Stimulated activated CD4-positive, alpha-beta T cell treated with anti-CD3 and anti-CD28 coated beads, Interleukin-4, amount 100 ng/mL, for 48 hours (primary cell): ENCODE data around the gene LILRB4.
"Not testable (repeated sequence)": the region's sequence is repeated elsewhere in the genome, so short reads cannot be mapped to it uniquely, and the experiment has no call there.

Experiments
- DNase-seq, 2 donors: peaks; one replicate each; pipeline ENCODE4 v3.0.0-alpha.2; 2020; ENCODE audit warnings: low read depth in 2 of 2

LILRB4 gene

DNA sequence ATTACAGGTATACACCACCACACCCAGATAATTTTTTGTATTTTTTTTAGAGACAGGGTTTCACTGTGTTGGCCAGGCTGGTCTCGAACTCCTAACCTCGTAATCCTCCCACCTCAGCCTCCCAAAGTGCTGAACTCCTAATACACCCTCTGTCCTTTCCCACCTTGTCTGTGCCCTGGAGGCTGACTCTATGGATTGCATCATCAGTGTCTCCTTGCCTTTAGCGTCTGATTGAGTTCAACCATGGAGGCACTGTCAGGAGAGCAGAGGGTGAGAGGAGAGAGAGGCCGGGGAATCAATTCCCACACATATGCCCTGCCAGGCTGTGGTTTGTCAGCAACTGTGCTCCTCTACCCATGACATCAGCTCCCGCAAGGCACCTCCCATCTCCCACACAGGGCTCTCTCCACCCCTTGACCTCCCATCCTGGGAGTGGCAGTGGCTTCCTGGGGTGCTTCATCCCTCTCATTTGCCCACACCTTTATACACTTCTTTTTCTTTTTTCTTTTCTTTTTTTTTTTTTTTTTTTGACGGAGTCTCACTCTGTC is 12.6 kb upstream of the LILRB4 start:
- no peak for DNase-seq

DNA sequence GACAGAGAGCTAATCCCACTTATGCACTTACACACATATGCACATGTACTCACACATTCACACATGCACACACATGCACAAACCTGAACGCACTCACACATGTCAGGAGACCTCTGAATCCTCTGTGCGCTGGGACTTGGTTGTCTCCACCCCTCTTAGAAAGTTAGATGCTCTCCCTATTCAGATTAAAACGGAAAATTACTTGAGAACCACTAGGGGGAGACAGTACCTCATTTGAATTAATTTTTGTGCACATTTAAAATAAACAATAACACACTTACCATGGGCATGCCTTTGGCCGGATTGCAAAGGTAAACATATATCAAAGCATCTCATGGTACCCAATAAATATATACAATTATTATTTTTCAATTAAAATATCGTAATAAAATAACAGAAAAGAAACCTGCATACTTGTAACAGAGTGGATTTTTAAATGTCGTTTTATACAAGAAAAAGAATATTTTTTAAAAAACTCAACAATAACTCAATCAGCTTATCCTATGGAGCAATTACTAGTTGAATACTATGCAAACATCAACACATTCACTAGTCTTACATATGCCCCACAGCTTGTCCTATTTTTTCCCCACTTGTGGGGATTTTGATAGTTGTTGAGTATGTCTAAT is 9.5 kb upstream of the LILRB4 start:
- no peak for DNase-seq

DNA sequence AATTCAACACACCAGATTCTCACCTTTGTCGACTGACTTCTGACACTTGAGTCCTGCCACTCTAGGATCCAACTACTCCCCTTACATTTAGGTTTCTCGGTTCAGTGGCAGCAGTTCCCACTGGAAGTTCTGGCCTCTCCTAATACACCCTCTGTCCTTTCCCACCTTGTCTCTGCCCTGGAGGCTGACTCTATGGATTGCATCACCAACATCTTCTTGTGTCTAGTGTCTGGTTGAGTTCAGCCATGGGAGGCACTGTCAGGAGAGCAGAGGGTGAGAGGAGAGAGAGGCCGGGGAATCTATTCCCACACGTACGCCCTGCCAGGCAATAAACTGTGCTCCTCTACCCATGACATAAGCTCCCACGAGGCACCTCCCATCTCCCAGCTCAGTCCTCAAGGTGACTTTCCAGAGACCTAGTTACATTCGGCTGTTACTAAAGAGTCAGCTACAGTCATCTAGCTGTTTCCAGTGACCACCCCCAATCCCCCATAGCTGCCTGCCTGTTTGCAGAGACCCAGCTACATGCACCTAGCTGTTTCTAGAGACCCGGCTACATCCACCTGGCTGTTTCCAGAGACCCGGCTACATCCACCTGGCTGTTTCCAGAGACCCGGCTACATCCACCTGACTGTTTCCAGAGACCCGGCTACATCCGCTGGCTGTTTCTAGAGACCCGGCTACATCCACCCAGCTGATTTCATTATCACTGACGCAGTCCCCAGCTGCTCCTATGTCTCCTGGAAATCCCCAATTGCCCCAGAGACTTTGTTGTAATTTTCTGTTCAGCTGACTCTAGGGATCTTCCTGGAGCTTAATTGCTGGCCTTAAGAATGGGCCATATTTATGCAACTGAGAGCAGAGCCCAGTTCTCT is 8.1 kb upstream of the LILRB4 start:
- DNase-seq, result no peak

DNA sequence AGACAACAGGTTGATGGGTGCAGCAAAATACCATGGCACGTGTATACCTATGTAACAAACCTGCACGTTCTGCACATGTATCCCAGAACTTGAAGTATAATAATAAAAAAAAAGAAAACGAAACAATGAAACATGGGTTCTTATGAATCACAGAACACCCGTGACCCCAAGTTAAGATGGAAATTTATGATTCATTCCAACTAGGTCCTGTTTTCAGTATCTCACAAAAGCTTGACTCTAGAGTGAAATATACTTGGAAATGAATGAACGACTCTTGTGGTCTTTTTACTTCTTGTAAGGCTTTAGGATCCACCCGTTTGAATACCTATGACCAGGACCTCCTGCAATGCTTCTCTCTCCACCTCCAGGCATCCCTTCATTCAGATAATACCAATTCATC is 3.5 kb upstream of the LILRB4 start:
- no peak for DNase-seq

DNA sequence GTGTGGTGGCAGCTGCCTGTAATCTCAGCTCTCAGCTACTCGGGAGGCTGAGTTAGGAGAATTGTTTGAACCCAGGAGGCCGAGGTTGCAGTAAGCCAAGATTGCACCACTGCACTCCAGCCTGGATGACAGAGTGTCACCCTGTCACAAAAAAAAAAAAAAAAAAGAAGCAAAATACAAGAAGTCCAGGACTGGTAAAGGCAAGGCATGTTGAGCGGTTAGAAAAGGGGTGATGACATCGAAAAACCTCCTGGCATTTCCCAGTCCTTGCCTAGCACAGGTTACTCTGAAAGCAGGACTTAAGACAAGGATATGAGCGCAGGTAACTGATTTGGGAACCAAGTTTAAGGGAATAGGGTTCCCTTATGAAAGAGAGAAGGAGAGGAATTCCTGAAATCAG is 2.5 kb upstream of the LILRB4 start:
- DNase-seq, result no peak

DNA sequence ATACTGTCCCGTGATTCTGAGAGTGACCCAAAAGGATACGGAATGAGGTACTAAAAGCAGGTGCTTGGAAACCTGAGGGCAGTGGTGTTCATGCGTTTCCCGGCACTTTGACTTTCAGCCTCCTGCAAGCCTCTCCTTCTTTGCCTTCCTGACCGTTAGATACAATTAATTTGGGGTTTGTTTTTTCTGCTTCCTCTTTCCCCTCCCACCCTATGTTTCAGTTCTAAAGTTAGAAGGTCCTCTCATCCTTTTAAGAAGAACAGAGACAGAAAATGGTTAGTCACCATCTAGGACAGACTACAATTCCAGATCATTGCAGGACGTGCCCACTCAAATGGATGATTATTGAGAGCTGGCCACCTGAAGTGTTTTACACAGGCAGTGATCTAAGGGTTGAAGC is 1.8 kb upstream of the LILRB4 start:
- no peak for DNase-seq

DNA sequence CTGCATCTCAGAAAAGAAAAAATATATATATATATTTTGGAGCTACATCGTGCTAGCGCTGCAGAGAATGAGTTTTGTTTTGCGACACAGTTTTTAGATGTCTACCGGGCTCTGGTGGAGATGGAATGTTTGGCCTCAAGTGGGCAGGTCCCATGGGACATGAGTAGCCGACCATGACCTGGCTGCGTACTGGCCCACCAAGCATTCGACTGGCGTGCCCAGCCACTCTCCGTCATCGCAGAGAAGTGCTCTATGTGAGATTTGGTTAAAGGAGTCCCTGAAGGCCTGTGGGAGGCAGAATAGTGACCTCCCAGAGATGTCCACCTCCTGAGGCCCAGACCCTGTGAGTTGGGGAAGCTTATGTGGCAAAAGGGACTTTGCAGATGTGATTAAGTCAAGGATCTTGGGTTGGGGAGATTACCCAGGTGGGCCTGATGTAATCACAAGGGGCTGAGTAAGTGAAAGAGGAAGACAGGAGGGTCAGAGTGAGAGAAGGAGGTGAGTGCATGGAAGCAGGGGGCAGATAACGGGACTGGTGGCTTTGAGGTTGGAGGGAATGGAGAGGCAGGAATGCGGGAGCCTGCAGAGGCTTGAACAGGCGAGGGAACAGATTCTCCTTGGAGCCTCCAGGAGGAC is 821 bp upstream of the LILRB4 start:
- no peak for DNase-seq

DNA sequence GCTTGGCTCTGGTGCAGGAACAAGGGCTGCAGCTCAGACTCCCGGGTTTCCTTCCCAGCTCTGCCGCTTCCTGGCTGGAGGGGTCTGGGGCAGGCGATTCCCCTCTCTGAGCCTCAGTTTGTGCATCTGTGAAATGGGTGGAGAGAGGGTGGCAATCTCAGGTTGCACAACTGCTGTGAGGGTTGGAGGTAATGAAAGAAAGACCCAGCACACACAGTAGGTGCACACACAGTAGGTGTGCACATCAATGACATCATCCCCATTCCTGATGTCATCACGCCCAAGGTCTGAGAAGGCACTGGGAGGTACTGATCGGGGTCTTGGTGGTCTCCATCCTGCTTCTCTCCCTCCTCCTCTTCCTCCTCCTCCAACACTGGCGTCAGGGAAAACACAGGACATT is 2.7 kb downstream of the LILRB4 start:
- DNase-seq, result no peak

DNA sequence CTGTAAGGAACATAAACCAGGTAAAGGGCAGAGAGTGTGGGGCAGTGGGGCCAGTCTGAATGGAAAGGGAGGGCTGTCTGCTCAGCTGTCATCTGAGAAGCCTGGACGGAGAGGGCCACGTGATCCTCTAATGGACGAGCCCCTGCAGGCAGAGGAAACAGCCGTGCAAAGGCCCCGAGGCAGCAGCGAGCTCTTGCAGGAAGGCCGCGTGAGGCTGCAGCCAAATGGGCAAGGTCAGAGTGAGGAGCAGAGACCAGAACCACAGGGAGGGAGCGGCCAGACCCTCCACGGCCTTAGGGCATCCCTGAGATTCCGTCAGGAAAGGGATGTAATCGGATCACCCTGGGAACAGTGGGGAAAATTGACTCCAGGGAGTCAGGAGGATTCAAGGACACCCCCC is 4.4 kb downstream of the LILRB4 start:
- no peak for DNase-seq

DNA sequence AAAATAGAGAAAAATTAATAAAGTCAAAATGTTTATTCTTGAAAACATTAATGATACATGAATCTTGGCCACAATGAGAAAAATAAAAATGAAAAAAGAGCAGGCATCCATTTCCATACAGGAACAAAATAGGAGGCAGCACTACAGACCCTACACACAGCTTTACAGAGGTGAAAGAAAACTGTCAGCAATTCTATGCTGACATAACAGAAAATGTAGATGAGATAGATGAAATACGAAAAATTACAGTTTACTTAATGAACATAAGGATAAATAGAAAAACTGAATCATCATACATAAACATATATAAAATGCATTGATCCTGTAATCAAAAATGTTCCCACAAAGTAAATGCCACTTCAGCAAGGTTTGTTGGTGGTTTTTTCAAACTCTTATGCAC is 5.6 kb downstream of the LILRB4 start:
- DNase-seq, result no peak

DNA sequence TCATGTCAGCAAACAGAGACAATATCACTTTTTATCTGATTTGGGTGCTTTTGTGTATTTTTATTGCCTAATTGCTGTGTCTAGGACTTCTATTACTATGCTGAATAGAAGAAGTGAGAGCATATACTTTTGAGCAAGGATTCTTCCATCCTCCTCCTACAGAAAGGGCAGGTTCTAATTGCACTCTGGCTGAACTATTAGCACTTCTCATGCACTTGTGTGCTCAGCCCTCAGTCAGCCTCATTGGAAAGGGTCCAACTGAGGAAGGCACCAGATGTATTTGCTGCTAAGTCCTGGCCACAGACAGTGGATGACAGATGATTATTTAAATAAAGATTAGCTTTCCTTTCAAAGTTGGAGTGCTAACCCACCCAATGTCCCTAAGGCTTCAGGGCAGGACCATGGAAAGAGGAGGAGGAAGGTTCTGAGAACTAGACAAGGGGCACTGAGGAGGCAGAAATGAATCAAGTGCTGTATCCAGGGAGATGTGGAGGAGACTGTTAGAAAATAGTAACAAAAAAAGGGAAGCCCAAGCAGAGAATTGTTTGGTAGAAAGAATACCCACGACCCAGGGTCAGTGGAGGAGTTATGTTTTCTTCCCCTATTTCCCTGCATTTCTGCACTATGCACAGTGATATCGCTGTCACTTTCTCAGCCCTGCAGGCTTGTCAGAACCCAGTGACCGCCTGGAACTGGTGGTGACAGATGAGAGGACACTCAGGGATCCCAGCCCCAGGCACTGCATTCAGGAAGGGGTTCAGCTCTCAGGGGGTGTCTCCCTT is 8.0 kb downstream of the LILRB4 start:
- no peak for DNase-seq

DNA sequence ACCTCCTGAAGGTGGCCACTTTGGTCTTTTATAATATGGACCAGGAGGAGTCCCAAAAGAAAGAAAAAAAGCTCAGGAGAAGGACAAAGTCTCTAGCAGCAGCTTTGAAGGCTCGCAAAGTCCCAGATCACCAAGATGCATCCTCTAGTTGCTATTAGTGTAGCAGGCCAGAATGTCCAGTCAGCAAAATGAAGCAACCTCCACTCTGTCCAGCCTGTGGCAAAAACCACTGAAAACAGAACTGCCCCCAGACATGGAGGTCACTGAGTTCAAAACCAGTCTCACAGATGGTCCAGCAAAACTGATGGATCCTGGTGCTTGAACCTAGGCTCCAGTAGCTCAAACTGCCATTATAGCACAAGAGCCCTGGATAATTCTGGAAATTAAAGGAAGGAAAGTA is 10.4 kb downstream of the LILRB4 start:
- no peak for DNase-seq

DNA sequence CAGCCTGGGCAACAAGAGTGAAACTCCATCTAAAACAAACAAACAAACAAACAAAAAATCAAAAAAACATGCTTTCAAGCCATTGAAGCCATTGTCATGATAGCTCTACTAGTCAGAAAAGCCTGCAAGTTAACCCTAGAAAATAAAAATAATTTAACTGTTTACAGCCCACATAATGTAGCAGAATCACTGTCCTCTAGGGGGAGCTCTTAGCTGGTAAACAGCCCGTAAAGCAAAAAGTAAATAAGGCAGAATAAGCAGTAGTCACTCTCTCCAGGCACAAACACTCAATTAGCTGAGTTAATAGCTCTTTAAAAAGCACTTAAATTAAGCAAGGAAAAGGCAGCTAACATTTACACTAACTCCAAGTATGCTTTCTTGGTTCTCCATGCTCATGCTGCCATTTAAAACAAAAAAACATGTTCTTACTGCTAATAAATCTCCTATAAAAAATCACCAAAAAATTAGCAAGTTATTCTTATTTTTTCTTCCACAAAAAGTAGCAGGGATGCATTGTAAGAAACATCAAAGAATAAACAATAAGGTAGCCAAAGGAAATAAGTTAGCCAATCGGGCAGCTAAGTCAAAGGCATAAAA is 11.3 kb downstream of the LILRB4 start:
- no peak for DNase-seq

DNA sequence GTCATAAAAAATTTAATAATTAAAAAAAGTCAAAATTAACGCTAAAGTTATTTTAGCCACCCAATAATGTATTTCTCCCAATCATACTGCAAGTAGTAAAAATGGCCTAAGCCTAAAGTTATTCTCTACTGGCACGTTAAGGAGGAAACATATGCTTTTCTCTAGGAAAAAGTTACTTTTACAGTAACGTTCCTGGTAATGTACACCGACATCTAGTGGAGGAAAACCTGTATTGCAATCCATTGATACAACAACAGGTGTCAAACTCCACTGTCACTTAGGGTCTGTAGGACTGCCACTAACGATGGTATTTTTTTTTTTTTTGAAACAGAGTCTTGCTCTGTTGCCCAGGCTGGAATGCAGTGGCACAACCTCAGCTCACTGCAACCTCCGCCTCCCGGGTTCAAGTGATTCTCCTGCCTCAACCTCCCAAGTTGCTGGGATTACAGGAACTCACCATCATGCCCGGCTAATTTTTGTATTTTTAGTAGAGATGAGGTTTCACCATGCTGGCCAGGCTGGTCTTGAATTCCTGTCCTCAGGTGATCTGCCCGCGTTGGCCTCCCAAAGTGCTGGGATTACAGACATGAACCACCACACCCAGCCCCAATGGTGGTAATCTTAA is 13.5 kb downstream of the LILRB4 start:
- not testable (repeated sequence) for DNase-seq

DNA sequence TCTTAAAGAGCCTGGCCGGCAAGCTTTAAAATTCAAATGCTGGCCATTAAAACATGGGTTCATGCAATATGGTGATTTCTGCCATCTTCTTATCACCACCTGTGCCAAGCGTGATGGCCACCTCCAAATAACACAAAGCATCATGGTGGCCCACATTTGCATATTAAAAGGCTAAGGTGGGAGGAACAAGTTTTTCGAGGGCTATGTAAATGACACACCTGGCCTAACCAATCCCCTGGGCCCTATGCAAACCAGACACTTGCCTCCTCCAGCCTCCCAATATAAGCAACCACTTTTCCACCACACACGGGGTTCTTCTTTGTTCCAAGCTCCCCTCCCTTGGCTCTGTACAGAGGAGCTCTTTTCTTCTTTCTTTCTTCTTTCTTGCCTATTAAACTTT is 14.4 kb downstream of the LILRB4 start:
- DNase-seq, result no peak

DNA sequence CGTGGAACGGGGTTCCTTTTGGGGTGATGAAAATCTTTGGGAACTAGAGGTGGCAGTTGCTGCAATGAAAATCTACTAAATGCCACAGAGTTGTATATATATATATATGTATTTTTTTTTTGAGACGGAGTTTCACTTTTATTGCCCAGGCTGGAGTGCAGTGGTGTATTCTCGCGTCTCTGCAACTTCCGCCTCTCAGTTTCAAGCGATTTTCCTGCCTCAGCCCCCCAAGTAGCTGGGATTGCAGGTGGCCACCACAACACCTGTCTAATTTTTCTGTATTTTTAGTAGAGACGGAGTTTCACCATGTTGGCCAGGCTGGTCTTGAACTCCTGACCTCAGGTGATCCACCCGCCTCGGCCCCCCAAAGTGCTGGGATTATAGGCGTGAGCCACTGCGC is 18.8 kb downstream of the LILRB4 start:
- DNase-seq, result not testable (repeated sequence)

DNA sequence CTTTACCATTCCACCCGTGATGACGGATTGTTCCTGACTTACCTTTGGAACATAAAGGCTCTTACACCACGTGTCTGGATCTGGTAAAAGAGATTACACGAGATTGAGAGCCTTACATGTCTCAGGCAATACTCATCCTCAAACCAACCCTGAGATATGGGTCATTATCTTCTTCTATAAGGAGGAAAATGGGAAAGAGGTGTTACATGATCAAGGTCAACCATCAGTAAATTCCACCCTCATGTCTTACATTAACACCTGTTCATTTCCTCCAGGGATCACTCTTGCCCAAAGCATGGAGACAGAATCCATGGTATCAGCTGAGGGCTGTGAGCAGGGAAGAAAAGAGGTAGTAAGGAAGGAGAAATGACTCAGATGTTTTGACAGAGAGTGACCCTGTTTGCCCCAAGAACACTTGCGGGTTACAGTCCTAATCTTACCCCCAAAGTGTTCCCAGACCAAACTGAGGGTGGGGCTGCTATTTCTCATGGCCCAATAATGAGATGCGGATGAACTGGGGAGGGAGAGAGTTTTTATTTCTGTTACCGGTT is 19.6 kb downstream of the LILRB4 start:
- no peak for DNase-seq

DNA sequence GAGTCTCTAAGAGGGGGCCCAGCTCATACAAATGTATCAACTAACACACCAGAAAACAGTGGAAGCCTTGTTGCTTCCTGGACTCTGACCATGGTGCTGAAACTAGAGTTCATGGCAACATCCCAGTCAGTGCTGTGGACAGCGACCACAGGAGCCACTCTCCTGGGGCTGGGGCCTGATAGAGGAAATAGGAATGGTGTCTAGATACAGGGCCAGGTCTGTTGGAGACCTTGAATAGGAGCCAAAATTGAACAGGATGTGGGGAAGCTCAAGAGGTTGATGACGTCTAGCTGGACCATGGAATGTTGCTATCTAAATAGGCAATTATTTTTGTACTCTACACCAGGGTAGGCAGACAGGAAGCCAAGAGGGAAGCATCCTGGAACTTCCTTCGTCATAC is 21.7 kb downstream of the LILRB4 start:
- no peak for DNase-seq

DNA sequence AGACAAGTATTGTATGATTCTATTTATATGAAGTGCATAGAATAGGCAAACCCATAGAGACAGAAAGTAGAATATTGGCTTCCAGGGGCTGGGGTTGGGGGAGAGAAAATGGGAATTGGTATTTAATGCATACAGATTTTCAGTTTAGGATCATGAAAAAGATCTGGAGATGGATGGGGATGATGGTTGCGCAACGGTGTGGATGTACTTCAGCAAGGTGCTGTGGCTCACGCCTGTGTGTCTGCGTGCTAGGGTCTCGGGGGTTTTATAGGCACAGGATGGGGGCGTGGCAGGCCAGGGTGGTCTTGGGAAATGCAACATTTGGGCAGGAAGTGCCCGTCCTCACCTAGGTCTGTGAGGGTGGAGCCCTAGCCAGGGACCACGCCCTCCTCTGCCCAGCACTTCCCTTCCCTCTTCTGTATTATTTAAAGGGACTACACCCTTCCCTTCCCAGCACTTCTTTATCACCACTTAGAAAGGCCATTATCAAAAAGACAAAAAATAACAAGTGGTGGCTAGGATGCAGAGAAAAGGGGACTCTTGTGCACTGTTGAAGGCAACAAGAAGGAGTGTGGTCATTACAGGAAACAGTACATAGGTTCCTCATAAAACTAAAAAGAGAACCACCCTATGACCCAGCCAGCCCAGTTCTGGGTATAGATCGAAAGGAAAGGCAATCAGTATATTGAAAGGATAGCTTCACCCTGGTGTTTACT is 29.0 kb downstream of the LILRB4 start:
- DNase-seq, result no peak

DNA sequence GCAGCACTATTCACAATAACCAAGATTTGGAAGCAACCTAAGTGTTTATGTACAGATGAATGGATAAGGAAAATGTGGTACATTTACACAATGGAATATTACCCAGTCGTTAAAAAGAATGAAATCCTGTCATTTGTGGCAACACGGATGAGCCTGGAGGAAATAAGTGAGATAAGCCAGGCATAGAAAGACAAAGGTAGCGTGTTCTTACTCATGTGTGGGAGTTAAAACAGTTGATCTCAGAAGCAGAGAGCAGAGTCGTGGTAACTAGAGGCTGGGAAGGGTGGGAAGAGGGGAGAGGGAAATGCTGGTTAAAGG is 29.5 kb downstream of the LILRB4 start:
- DNase-seq, result no peak
